ENCODE measurements around the gene EZR.

Gene EZR

GRCh38 chr6:158810155-158811095, 8.7 kb downstream of the EZR start:
- no peak overlapping the region for H3K4me3 ChIP-seq (ENCODE audit: low read length)
- DNase-seq (ENCODE audit: low read depth): no peak
- TF ChIP-seq CTCF (IDR thresholded peaks at IDR 0.05; ENCODE audit: insufficient read depth, low read depth, low read length, missing control alignments): no peak

GRCh38 chr6:158808941-158809678, 10.1 kb downstream of the EZR start:
- no peak for TF ChIP-seq CTCF (IDR thresholded peaks at IDR 0.05; ENCODE audit: insufficient read depth, low read depth, low read length, missing control alignments)
- no peak overlapping the region for H3K4me3 ChIP-seq (ENCODE audit: low read length)
- peak; percentile 47 for DNase-seq (ENCODE audit: low read depth)

- DNase-seq (ENCODE audit: low read depth): peak; percentile 65
- no peak overlapping the region for H3K4me3 ChIP-seq (ENCODE audit: low read length)
Observed at GRCh38 chr6:158808442-158808833, 10.7 kb downstream of the EZR start.

GRCh38 chr6:158807515-158808441, 11.4 kb downstream of the EZR start:
- H3K4me3 ChIP-seq (ENCODE audit: low read length): no peak overlapping the region
- TF ChIP-seq CTCF (IDR thresholded peaks at IDR 0.05; ENCODE audit: insufficient read depth, low read depth, low read length, missing control alignments): no peak
- no peak for DNase-seq (ENCODE audit: low read depth)

More at GRCh38 chr6:158808442-158808833, 10.7 kb downstream of the EZR start:
- TF ChIP-seq CTCF (IDR thresholded peaks at IDR 0.05; ENCODE audit: insufficient read depth, low read depth, low read length, missing control alignments): peak; percentile 32

GRCh38 chr6:158805698-158806377, 13.3 kb downstream of the EZR start:
- TF ChIP-seq CTCF (IDR thresholded peaks at IDR 0.05; ENCODE audit: insufficient read depth, low read depth, low read length, missing control alignments): no peak
- H3K4me3 ChIP-seq (ENCODE audit: low read length): no peak overlapping the region
- DNase-seq (ENCODE audit: low read depth): no peak

GRCh38 chr6:158804207-158804606, 15.0 kb downstream of the EZR start:
- no peak for DNase-seq (ENCODE audit: low read depth)
- H3K4me3 ChIP-seq (ENCODE audit: low read length): no peak overlapping the region
- no peak for TF ChIP-seq CTCF (IDR thresholded peaks at IDR 0.05; ENCODE audit: insufficient read depth, low read depth, low read length, missing control alignments)

Measured in epithelial cell of esophagus (primary cell).